ENCODE data around the gene CDIP1.

CDIP1 gene

GRCh38 chr16:4537376-4538343, 913 bp downstream of the CDIP1 start:
- no peak for DNase-seq

- DNase-seq, result no peak
These were observed 2.0 kb downstream of the CDIP1 start for GRCh38 chr16:4536391-4537106.

GRCh38 chr16:4535627-4536108, 2.9 kb downstream of the CDIP1 start:
- no peak for DNase-seq

GRCh38 chr16:4534151-4534790, 4.3 kb downstream of the CDIP1 start:
- DNase-seq, result no peak

GRCh38 chr16:4533490-4533889, 5.1 kb downstream of the CDIP1 start:
- DNase-seq, result no peak

- no peak for DNase-seq
These were observed 6.3 kb downstream of the CDIP1 start for GRCh38 chr16:4532238-4532637.

- no peak for DNase-seq
These were observed 6.8 kb downstream of the CDIP1 start for GRCh38 chr16:4531811-4532210.

GRCh38 chr16:4529085-4530060, 9.2 kb downstream of the CDIP1 start:
- peak in 1 of 2 experiments; percentile 13 for DNase-seq

- no peak for DNase-seq
These were observed 12.8 kb downstream of the CDIP1 start for GRCh38 chr16:4525634-4526277.

- no peak for DNase-seq
These were observed 13.5 kb downstream of the CDIP1 start for GRCh38 chr16:4525069-4525468.

GRCh38 chr16:4524571-4524970, 14.0 kb downstream of the CDIP1 start:
- no peak for DNase-seq

GRCh38 chr16:4523686-4524085, 14.9 kb downstream of the CDIP1 start:
- no peak for DNase-seq

GRCh38 chr16:4522051-4522581, 16.5 kb downstream of the CDIP1 start:
- no peak for DNase-seq

GRCh38 chr16:4520913-4521312, 17.7 kb downstream of the CDIP1 start:
- DNase-seq, result no peak

- DNase-seq, result no peak
These were observed 19.1 kb downstream of the CDIP1 start for GRCh38 chr16:4519274-4520058.

GRCh38 chr16:4517812-4518680, 20.5 kb downstream of the CDIP1 start:
- DNase-seq, result no peak

- no peak for DNase-seq
These were observed 22.9 kb downstream of the CDIP1 start for GRCh38 chr16:4515611-4516233.

- no peak for DNase-seq
These were observed 24.0 kb downstream of the CDIP1 start for GRCh38 chr16:4514606-4515005.

- no peak for DNase-seq
These were observed 24.7 kb downstream of the CDIP1 start for GRCh38 chr16:4513881-4514280.
